Heart right ventricle (tissue), 16 donors: ENCODE data around the gene TBC1D24. TPM values are rescaled to one million over a fixed set of nuclear protein-coding genes. Genes with fewer than 3 reads are reported as not detected.

ENCODE experiments used
- ATAC-seq, 8 donors: fragments of 200-7000 bp; cut with Tn5 transposase; one replicate each; pipeline ENCODE4 v1.9.1; 2020; ENCODE audit warnings: mild to moderate bottlenecking in 8 of 8, moderate library complexity in 8 of 8, moderate number of reproducible peaks in 1 of 8
- DNase-seq, 2 donors: peaks; one replicate each; pipeline ENCODE4 v3.0.0-alpha.2; 2020
- H3K27ac ChIP-seq, 10 donors: fragments of 200-600 bp; sonication (generic) in 2 of 10; one replicate each; pipeline versions ENCODE4 v1.5.0 to v1.8.0; 2020 to 2022; ENCODE audit warnings: mild to moderate bottlenecking in 3 of 10
- H3K27me3 ChIP-seq, 7 donors: fragments of 200-600 bp; one replicate each; pipeline ENCODE4 v1.8.0; 2021 to 2022; ENCODE audit warnings: mild to moderate bottlenecking in 2 of 7
- H3K36me3 ChIP-seq, 9 donors: fragments of 200-600 bp; sonication (generic) in 1 of 9; one replicate each; pipeline versions ENCODE4 v1.5.0 to v1.8.0; 2020 to 2022; ENCODE audit warnings: mild to moderate bottlenecking in 2 of 9
- H3K4me1 ChIP-seq, 9 donors: fragments of 200-600 bp; sonication (generic) in 1 of 9; one replicate each; pipeline versions ENCODE4 v1.5.0 to v1.8.0; 2020 to 2022; ENCODE audit warnings: mild to moderate bottlenecking in 4 of 9
- H3K4me3 ChIP-seq, 10 donors: fragments of 200-600 bp; sonication (generic) in 2 of 10; one replicate each; pipeline versions ENCODE4 v1.5.0 to v1.8.0; 2020 to 2022; ENCODE audit warnings: mild to moderate bottlenecking in 7 of 10, moderate library complexity in 2 of 10
- H3K9me3 ChIP-seq, 11 donors: fragments of 200-600 bp in 10 of 11; sonication (generic) in 2 of 11; one replicate each; pipeline versions ENCODE4 v1.5.0 to v1.8.0; 2013 to 2022; ENCODE audit warnings: mild to moderate bottlenecking in 2 of 11, control low read depth in 1 of 11, moderate library complexity in 1 of 11
- CTCF ChIP-seq, 9 donors: fragments of 200-600 bp; sonication (generic) in 2 of 9; IDR thresholded peaks; one replicate each; pipeline versions ENCODE4 v1.5.0 to v1.8.0; 2021 to 2022; ENCODE audit warnings: antibody characterized with exemption in 9 of 9, mild to moderate bottlenecking in 5 of 9, moderate library complexity in 1 of 9
- WGBS, 2 donors: extraction: QIAGEN DNeasy Blood & Tissue Kit; methylation state at CpG; one replicate each; pipeline ENCODE4 v1.1.7; 2013; ENCODE audit warnings: inconsistent platforms in 1 of 2; 5-methylcytosine and 5-hydroxymethylcytosine counted together
- intact Hi-C, 10 donors: fragments of 100-400 bp; cut with DNase I; formaldehyde crosslinking; loops; one replicate each; pipeline versions ENCODE4 v1.11.1 to v1.14.2; 2022
- polyA plus RNA-seq, 2 donors: library from polyadenylated mRNA; stranded (reverse); fragments of 200-250 nt; gene quantifications; one replicate each; pipeline ENCODE4 v1.2.3, GENCODE V29; 2013
- total RNA-seq, 10 donors: library from RNA; stranded (reverse); fragmentation: NEBNext Ultra II Directional in 3 of 10; extraction: Animal tissue kit (Norgen Biotek cat#: 25700) in 3 of 10; gene quantifications; one replicate each; pipeline versions ENCODE4 v1.2.1 to v1.2.4, GENCODE V29; 2021 to 2023
- donor health status: Arrhythmogenic right ventricular cardiomyopathy.
- donor health status: ischemic (EF 13 %, LVEDD 7.1; RV severe dilation, severe dysfunction).
- donor health status: healthy with polysubstance abuse.
- donor health status: DM: no; HTN: yes; CAD: no.
- donor health status: DM: no; HTN: no; CAD: no.
- donor health status: ischemic (EF 25% LVEDD 6.9; RV normal size, moderate dysfunction).
- donor health status: ischemic (EF 25% LVEDD 5.7; RV mildly dilated, moderate dysfunction).
- donor health status: healthy.
- donor health status: DM: yes; HTN: yes; CAD: no.
- donor health status: Ischemic cardiomyopathy.
- donor health status: ischemic (EF 35%, LVEDD 5.7; RV mildly dilated, moderate dysfunction).
- donor health status: nonischemic (EF 11% LVEDD 7.7; RV severe dilation, severe dysfunction).
- donor health status: DM: yes; HTN: yes; CAD: no.
- donor health status: PGD.
- donor health status: ischemic (EF 29% LVEDD 5.4; RV normal size, mild dysfunction).
- donor health status: nonischemic (EF 23%, LVEDD 6.1; RV moderate dilation, normal function).

TBC1D24 gene
- total and polyA plus RNA-seq, 12 donors = 3.4 to 14.9 (median 9.0) TPM

GRCh38 chr16:2486645-2487516, 12.0 kb downstream of the TBC1D24 start:
- peak in 1 of 2 donors; percentile 59 for DNase-seq
- Histone ChIP-seq H3K4me3 (peak overlapping the region in 1 of 10 donors; percentile 2), H3K27ac (peak overlapping the region in 9 of 10 donors; percentile 32 to 70 (median 59)), H3K36me3 (peaks cover 0 to 4% (median 0%) of the 10 kb centered on the region in 9 donors), H3K4me1 (peaks cover 6 to 45% (median 29%) of the 10 kb centered on the region in 9 donors), H3K27me3 (no peaks in the 10 kb centered on the region), H3K9me3 (no peaks in the 10 kb centered on the region)
- ATAC-seq = peak; percentile 45 to 80 (median 64)
- peak in 7 of 9 donors; percentile 18 to 51 (median 39) for TF ChIP-seq CTCF (IDR thresholded peaks at IDR 0.05)
- intact Hi-C loops = loop anchor here in 2 of 10 donors (5.0 to 10.0 kb wide), 2 partner anchors 52 to 145 kb away; partner anchors contain the start of gene ABCA3 (in 1 of the 2)
- WGBS, 2 donors = 65 to 66% methylated on average over 29 of the region's 29 CpGs

- Histone ChIP-seq H3K27me3 (no peaks in the 10 kb centered on the region), H3K9me3 (no peaks in the 10 kb centered on the region), H3K36me3 (peaks cover 0 to 4% (median 0%) of the 10 kb centered on the region in 9 donors), H3K4me3 (no peak overlapping the region), H3K4me1 (peaks cover 6 to 42% (median 25%) of the 10 kb centered on the region in 9 donors), H3K27ac (no peak overlapping the region)
- ATAC-seq (no peak), DNase-seq (no peak)
- WGBS, 2 donors = 74 to 75% methylated on average over 8 of the region's 8 CpGs
- intact Hi-C loops = loop anchor here in 2 of 10 donors (5.0 to 10.0 kb wide), 2 partner anchors 53 to 145 kb away; partner anchors contain the start of gene ABCA3 (in 1 of the 2)
- no peak for TF ChIP-seq CTCF (IDR thresholded peaks at IDR 0.05)
Measured at GRCh38 chr16:2487517-2487842, 12.6 kb downstream of the TBC1D24 start.

- Histone ChIP-seq H3K4me1 (peaks cover 5 to 36% (median 20%) of the 10 kb centered on the region in 9 donors), H3K27me3 (no peaks in the 10 kb centered on the region), H3K4me3 (no peak overlapping the region), H3K9me3 (no peaks in the 10 kb centered on the region), H3K36me3 (peaks cover 0 to 4% (median 0%) of the 10 kb centered on the region in 9 donors), H3K27ac (no peak overlapping the region)
- no peak for ATAC-seq
- DNase-seq = no peak
- intact Hi-C loops = loop anchor here in 2 of 10 donors (5.0 to 10.0 kb wide), 2 partner anchors 53 to 146 kb away; partner anchors contain the start of gene ABCA3 (in 1 of the 2)
- TF ChIP-seq CTCF (IDR thresholded peaks at IDR 0.05) = no peak
- 86% methylated on average over 15 of the region's 15 CpGs for WGBS, 2 donors
Measured at GRCh38 chr16:2487903-2488531, 13.1 kb downstream of the TBC1D24 start.

GRCh38 chr16:2489581-2489980, 14.7 kb downstream of the TBC1D24 start:
- 94% methylated on average over 16 of the region's 16 CpGs for WGBS, 2 donors
- H3K9me3 ChIP-seq = no peaks in the 10 kb centered on the region
- H3K27me3 ChIP-seq = no peaks in the 10 kb centered on the region
- no peak for DNase-seq
- H3K4me1 ChIP-seq = peaks cover 0 to 29% (median 16%) of the 10 kb centered on the region in 9 donors
- no peak overlapping the region for H3K27ac ChIP-seq
- no peak for TF ChIP-seq CTCF (IDR thresholded peaks at IDR 0.05)
- no peak overlapping the region for H3K4me3 ChIP-seq
- H3K36me3 ChIP-seq = peaks cover 0 to 5% (median 0%) of the 10 kb centered on the region in 9 donors
- no peak for ATAC-seq
- intact Hi-C loops = loop anchor here in 2 of 10 donors (5.0 to 10.0 kb wide), 2 partner anchors 55 to 147 kb away; partner anchors contain the start of gene ABCA3 (in 1 of the 2)
